ENCODE data around the gene HAUS1.

Gene HAUS1

DNA sequence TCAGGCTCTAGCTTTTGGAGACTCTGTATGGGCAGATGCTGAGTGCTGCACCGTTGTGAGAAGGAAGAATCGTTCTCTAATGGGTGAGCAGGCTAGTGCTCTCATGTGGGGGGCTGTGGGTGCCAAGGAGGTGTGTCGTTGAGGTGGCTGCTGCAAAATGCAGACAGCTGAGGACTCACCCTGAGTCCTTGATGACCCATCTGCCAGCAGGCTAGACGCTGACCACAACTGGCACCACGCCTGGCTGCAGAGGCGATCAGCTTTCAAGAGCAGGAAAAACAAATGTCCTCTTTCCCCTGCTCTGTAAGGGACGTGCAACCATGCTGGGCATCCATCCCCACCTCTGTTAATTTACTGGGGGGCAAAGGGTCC, 48.2 kb downstream of the HAUS1 start:
- H3K27ac ChIP-seq: peak overlapping the region; percentile 85
- TF ChIP-seq, protein P1, sequence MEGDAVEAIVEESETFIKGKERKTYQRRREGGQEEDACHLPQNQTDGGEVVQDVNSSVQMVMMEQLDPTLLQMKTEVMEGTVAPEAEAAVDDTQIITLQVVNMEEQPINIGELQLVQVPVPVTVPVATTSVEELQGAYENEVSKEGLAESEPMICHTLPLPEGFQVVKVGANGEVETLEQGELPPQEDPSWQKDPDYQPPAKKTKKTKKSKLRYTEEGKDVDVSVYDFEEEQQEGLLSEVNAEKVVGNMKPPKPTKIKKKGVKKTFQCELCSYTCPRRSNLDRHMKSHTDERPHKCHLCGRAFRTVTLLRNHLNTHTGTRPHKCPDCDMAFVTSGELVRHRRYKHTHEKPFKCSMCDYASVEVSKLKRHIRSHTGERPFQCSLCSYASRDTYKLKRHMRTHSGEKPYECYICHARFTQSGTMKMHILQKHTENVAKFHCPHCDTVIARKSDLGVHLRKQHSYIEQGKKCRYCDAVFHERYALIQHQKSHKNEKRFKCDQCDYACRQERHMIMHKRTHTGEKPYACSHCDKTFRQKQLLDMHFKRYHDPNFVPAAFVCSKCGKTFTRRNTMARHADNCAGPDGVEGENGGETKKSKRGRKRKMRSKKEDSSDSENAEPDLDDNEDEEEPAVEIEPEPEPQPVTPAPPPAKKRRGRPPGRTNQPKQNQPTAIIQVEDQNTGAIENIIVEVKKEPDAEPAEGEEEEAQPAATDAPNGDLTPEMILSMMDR (conservative IDR thresholded peaks at IDR 0.05; ENCODE audit: low read depth): no peak
- ChIA-PET CTCF (interaction anchor here (2.6 kb wide), 1 partner anchor 21 kb away, joined by 11 read pairs; a partner anchor contains a TSS), POLR2A (ENCODE audit: low non-redundant PET) (interaction anchor here (0.6 kb wide), 1 partner anchor 129 kb away, joined by 7 read pairs; no protein-coding TSS in a partner anchor)
- DNase-seq (ENCODE audit: low spot score): peak; percentile 20

DNA sequence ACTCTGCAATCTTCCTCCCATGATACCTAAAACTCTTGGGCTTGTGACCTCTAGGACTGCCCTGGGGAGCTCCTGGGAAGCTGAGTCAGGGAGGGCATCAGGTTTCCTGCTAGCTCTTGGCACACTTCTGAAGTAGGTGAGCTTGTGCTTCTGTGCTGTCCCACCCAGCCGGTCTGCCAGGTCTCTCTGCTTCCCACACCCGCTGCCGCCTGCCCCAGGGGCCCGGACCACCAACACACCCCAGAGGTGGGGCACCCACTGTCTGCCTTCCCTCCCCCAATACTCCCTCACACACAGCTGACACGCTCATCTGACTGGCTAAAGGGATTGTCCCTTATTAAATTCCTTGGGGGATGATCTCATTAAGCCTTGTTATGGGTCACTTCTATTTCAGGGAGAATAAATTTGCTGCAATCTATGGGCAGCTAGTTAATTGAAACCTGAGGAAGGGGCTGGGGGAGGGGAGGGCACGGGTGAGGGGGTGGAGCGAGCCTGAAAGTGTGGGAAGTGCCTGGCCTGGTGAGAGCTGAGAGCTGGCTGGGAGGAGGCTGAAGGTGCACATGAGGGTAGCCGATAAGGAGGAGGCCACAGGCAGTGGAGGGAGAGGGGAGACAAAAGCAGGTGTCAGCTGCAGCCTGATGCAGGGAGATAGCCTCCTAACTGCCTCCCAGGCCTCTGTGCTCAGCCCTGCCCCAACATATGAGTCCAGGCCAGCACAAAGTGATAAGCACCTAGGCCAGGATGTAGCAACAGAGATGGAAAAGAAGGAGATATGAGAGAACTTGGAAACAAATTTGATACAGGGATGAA, 48.8 kb downstream of the HAUS1 start:
- POLR2A ChIA-PET (ENCODE audit: low non-redundant PET): interaction anchor here (0.6 kb wide), 1 partner anchor 128 kb away, joined by 7 read pairs; no protein-coding TSS in a partner anchor
- peak; percentile 50 for DNase-seq (ENCODE audit: low spot score)
- CTCF ChIA-PET: interaction anchor here (2.6 kb wide), 1 partner anchor 20 kb away, joined by 11 read pairs; a partner anchor contains a TSS
- TF ChIP-seq, protein P1 (conservative IDR thresholded peaks at IDR 0.05; ENCODE audit: low read depth): no peak
- peak overlapping the region; percentile 85 for H3K27ac ChIP-seq

DNA sequence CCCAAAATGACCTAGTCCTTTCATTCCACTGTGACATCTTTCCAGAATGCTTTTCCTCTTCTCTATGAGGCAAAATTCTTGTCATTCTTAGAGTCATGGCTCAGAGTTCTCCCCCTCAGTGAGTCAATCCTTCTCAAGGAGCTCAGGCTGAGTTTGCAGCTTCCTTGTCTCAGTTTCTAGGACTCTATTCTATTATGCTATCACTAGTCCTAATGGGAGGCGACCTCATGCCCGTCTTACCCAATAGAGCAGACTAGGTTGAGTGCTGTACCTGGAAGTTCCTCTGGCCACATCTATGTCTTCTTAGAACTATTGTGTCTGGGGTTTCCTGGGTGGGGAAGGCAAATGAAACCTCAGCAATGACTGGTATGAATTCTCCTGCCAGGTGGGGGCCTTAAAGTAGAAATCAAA, 51.5 kb downstream of the HAUS1 start:
- TF ChIP-seq, protein P1 (conservative IDR thresholded peaks at IDR 0.05; ENCODE audit: low read depth): no peak
- no peak overlapping the region; the same call in 1 of the 2 replicates for H3K27ac ChIP-seq
- CTCF ChIA-PET: no interaction called here
- peak; percentile 33 for DNase-seq (ENCODE audit: low spot score)
- POLR2A ChIA-PET (ENCODE audit: low non-redundant PET): no interaction called here

DNA sequence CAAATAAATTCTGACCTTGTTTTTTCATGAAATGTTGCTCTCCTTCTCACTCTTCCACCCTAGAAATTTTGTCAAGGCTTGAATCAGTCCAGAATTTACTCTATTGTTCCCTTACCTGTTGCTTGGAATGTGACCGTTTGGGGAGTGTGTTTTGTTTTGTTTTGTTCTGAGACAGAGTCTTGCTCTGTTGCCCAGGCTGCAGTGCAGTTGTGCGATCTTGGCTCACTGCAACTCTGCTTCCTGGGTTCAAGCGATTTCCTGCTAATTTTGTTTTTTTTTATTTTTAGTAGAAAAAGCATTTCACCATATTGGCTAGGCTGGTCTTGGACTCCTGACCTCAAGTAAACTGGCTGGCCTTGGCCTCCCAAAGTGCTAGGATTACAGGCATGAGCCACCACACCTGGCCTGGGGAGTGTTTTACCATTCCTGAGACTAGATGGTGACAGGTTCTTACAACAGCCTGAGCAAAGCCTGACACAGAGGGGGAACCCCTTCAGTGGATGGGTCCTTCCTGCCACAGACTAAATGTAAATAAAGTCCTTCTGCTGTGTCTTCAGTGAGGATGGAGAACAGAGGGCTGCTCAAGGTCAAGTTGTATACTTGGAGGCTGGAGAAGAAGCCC, 52.0 kb downstream of the HAUS1 start:
- POLR2A ChIA-PET (ENCODE audit: low non-redundant PET): no interaction called here
- no peak for DNase-seq (ENCODE audit: low spot score)
- TF ChIP-seq, protein P1 (conservative IDR thresholded peaks at IDR 0.05; ENCODE audit: low read depth): no peak
- CTCF ChIA-PET: no interaction called here
- peak overlapping the region; percentile 44; the same call in 1 of the 2 replicates for H3K27ac ChIP-seq

DNA sequence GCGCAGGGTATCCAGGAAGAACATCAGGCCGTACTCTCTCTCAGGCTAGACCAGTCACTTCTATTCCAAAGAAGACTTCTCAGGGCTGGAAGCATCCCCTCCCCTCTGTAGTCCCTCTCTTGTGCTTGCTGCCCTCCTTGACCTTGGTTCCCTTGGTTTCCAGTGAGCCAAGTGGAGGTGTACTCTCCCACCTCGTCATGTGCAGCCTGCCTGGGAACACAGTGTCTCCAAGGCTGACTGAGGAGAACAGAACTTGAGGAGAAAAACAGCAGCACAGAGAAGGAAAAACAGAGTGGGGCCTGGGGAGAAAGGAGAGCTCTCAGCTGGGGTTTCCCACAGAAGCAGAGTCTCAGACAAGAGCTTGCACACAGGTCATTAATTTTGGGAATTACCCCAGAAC, 52.7 kb downstream of the HAUS1 start:
- CTCF ChIA-PET: interaction anchor here (0.7 to 3.4 kb wide), 2 partner anchors 16 to 1069 kb away, joined by 3 to 15 read pairs; a partner anchor contains a TSS
- POLR2A ChIA-PET (ENCODE audit: low non-redundant PET): no interaction called here
- H3K27ac ChIP-seq: peak overlapping the region; percentile 44; the same call in 1 of the 2 replicates

DNA sequence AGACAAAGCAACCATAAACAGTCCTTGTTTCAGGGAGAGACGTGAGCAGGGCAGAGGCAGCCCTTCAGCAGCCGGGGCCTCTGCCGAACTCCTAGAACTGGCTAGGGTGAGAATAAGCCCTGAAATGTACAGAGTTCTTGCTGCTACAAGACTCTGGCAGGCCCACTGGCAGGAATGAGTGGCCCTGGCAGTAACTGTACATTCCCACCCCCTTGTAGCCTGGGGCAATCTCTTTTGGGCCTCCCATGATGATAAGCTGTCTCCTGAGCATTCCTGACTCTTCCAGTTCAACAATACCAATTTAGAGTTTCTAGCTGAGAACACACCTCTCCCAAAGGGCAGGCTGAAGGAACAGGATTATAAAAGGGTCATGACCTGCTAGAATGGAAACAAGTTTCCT, 54.3 kb downstream of the HAUS1 start:
- POLR2A ChIA-PET (ENCODE audit: low non-redundant PET): no interaction called here

More for the DNA sequence above, 52.7 kb downstream of the HAUS1 start:
- TF ChIP-seq, protein P1 (conservative IDR thresholded peaks at IDR 0.05; ENCODE audit: low read depth): no peak
- no peak for DNase-seq (ENCODE audit: low spot score)

More for the DNA sequence above, 54.3 kb downstream of the HAUS1 start:
- peak; percentile 34 for DNase-seq (ENCODE audit: low spot score)
- TF ChIP-seq, protein P1 (conservative IDR thresholded peaks at IDR 0.05; ENCODE audit: low read depth): no peak
- CTCF ChIA-PET: interaction anchor here (0.6 to 3.4 kb wide), 2 partner anchors 14 to 18 kb away, joined by 5 to 15 read pairs; a partner anchor contains a TSS
- peak overlapping the region; percentile 51 for H3K27ac ChIP-seq

Measured in RWPE1 (cell line).